ENCODE results near the gene SGSM2.

DNA sequence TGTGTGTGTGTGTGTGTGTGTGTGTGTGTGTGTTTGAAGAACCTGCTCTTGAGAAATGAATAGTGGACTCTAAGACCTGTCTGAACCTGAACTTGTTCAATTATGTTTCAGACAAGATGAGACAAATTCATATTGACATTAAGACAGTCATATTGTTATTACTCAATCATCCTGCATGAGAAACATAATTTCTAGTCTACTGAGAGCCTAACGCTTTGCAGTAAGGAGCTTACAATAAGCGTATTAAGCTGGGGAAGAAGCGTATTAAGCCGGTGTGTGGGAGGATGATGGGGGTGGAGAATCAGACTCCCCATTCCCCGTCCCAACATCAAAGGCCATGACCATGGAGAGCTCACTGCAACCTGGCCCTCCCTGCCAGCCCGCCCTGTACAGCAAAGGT lies 86.0 kb downstream of the SGSM2 start:
- TF ChIP-seq, protein P1, sequence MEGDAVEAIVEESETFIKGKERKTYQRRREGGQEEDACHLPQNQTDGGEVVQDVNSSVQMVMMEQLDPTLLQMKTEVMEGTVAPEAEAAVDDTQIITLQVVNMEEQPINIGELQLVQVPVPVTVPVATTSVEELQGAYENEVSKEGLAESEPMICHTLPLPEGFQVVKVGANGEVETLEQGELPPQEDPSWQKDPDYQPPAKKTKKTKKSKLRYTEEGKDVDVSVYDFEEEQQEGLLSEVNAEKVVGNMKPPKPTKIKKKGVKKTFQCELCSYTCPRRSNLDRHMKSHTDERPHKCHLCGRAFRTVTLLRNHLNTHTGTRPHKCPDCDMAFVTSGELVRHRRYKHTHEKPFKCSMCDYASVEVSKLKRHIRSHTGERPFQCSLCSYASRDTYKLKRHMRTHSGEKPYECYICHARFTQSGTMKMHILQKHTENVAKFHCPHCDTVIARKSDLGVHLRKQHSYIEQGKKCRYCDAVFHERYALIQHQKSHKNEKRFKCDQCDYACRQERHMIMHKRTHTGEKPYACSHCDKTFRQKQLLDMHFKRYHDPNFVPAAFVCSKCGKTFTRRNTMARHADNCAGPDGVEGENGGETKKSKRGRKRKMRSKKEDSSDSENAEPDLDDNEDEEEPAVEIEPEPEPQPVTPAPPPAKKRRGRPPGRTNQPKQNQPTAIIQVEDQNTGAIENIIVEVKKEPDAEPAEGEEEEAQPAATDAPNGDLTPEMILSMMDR (IDR thresholded peaks at IDR 0.05), result no peak
- TF ChIP-seq POLR2A (IDR thresholded peaks at IDR 0.05), result no peak

Data from body of pancreas (tissue), 4 donors.